HepG2 (cell line): ENCODE data around the gene OR11L1. TPM values are rescaled to one million over a fixed set of nuclear protein-coding genes. Genes with fewer than 3 reads are reported as not detected.

Experiments used
- ATAC-seq: fragments of 200-7000 bp; cut with Tn5 transposase; 3 replicates; pipeline ENCODE4 v1.9.1; 2020; ENCODE audit warnings: mild to moderate bottlenecking, moderate library complexity
- BruUV-seq: library from RNA; stranded (reverse); fragments of 400-500 nt; replicated peaks from 2 replicates; lab custom pipeline; 2021; lab: Mats Ljungman, UMichigan
- CTCF ChIA-PET: fragments of 300-600 bp; formaldehyde crosslinking; extraction: SDS; loops from one replicate; lab custom pipeline; 2021; ENCODE audit warnings: low total read pairs, inconsistent platforms, low intra/inter-chr PET ratio; lab: Yijun Ruan, JAX
- POLR2A ChIA-PET: fragments of 350-600 bp; sonication (Branson Sonifier 250); formaldehyde crosslinking; loops from one replicate; lab custom pipeline; 2020; ENCODE audit warnings: antibody characterized with exemption, inconsistent platforms; lab: Yijun Ruan, JAX
- DNase-seq: peaks from one replicate; pipeline ENCODE4 v3.0.0-alpha.2; 2015; ENCODE audit warnings: low spot score
- FAIRE-seq: peaks from 3 replicates; lab custom pipeline; 2011; peaks lifted over from hg19 to GRCh38; lab: Jason Lieb, UNC
- H2AFZ ChIP-seq: one replicate; pipeline ENCODE4 v1.6.1; 2011; ENCODE audit warnings: low read length, inconsistent platforms
- H3K27ac ChIP-seq: fragments of 300-600 bp; 3 replicates; pipeline ENCODE4 v1.8.0; 2011; ENCODE audit warnings: mixed run types, mild to moderate bottlenecking, mixed read lengths, low read length, inconsistent platforms; ENCODE audit not compliant: insufficient read depth; ENCODE audit errors: extremely low read length
- H3K27me3 ChIP-seq, 2 experiments: fragments of 200-600 bp in 1 of 2; 2 replicates in 1 of 2; 3 replicates in 1 of 2; pipeline versions ENCODE4 v1.6.0 to v1.8.0; 2011; ENCODE audit warnings: low read length in 2 of 2, mild to moderate bottlenecking in 2 of 2, moderate library complexity in 2 of 2, inconsistent platforms in 1 of 2; ENCODE audit not compliant: insufficient read depth in 2 of 2, control insufficient read depth in 1 of 2
- H3K36me3 ChIP-seq, 2 experiments: fragments of 200-600 bp in 1 of 2; replicated peaks in 1 of 2; 2 replicates in 1 of 2; 3 replicates in 1 of 2; pipeline versions ENCODE4 v1.5.1 to v1.8.0; 2011; ENCODE audit warnings: low read length in 2 of 2, inconsistent platforms in 1 of 2; ENCODE audit not compliant: insufficient read depth in 2 of 2, control insufficient read depth in 1 of 2
- H3K4me1 ChIP-seq: 2 replicates; pipeline ENCODE4 v1.5.1; 2012; ENCODE audit warnings: low read length, inconsistent platforms; ENCODE audit not compliant: insufficient read depth
- H3K4me2 ChIP-seq: 2 replicates; pipeline ENCODE4 v1.6.0; 2011; ENCODE audit warnings: low read depth, low read length, inconsistent platforms
- H3K4me3 ChIP-seq, 3 experiments: fragments of 200-600 bp in 1 of 3; sonication (generic), shearing (Covaris generic) in 1 of 3; replicated peaks in 1 of 3; 2 replicates each; pipeline ENCODE4 v1.5.1; 2011 to 2016; ENCODE audit warnings: low read length in 3 of 3, inconsistent platforms in 2 of 3, low read depth in 2 of 3, mild to moderate bottlenecking in 2 of 3, control low read depth in 1 of 3, mixed read lengths in 1 of 3; ENCODE audit not compliant: insufficient read depth in 1 of 3
- H3K79me2 ChIP-seq: one replicate; pipeline ENCODE4 v1.6.1; 2011; ENCODE audit warnings: low read length, inconsistent platforms; ENCODE audit not compliant: insufficient read depth
- H3K9ac ChIP-seq: 2 replicates; pipeline ENCODE4 v1.6.0; 2011; ENCODE audit warnings: mild to moderate bottlenecking, low read depth, low read length, inconsistent platforms; ENCODE audit not compliant: insufficient read depth
- H3K9me3 ChIP-seq: 2 replicates; pipeline ENCODE4 v1.5.1; 2012; ENCODE audit warnings: mild to moderate bottlenecking, low read length
- H4K20me1 ChIP-seq: 2 replicates; pipeline ENCODE4 v1.6.0; 2011; ENCODE audit warnings: inconsistent platforms, mild to moderate bottlenecking, low read length, moderate library complexity; ENCODE audit not compliant: insufficient read depth
- FOXO1 ChIP-seq: sonication (generic); formaldehyde crosslinking; IDR thresholded peaks from 2 replicates; pipeline ENCODE4 v1.4.0; 2020; ENCODE audit warnings: missing genetic modification reagents
- MBNL3 ChIP-seq: fragments of 250-450 bp; sonication (Bioruptor Pico); conservative IDR thresholded peaks from 2 replicates; pipeline ENCODE4 v1.8.0; 2022; ENCODE audit warnings: mild to moderate bottlenecking, inconsistent platforms
- NCOA2 ChIP-seq: sonication (generic); formaldehyde crosslinking; IDR thresholded peaks from 2 replicates; pipeline ENCODE4 v1.8.0; 2022; ENCODE audit warnings: inconsistent platforms
- PHB2 ChIP-seq: fragments of 450-650 bp; IDR thresholded peaks from 2 replicates; pipeline ENCODE4 v1.6.1; 2018; ENCODE audit not compliant: partially characterized antibody
- SNRNP70 ChIP-seq: fragments of 200-400 bp; formaldehyde crosslinking; IDR thresholded peaks from 2 replicates; pipeline ENCODE4 v1.6.1; 2017; ENCODE audit warnings: mild to moderate bottlenecking, low read depth, low read length, moderate library complexity
- TFAP4 ChIP-seq: sonication (generic); IDR thresholded peaks from 2 replicates; pipeline ENCODE4 v1.6.1; 2016; ENCODE audit warnings: low read depth, borderline replicate concordance
- UBTF ChIP-seq: sonication (generic); formaldehyde crosslinking; IDR thresholded peaks from 2 replicates; pipeline ENCODE4 v1.4.0; 2020; ENCODE audit warnings: mild to moderate bottlenecking, missing genetic modification reagents
- XRCC5 ChIP-seq: fragments of 200-400 bp; formaldehyde crosslinking; optimal IDR thresholded peaks from 2 replicates; pipeline ENCODE3; 2017; ENCODE audit warnings: mild to moderate bottlenecking, low read length
- ZNF556 ChIP-seq: sonication (generic); formaldehyde crosslinking; IDR thresholded peaks from 2 replicates; pipeline ENCODE4 v1.4.0; 2020; ENCODE audit warnings: mild to moderate bottlenecking, missing genetic modification reagents, borderline replicate concordance
- ZNF747 ChIP-seq: sonication (generic); formaldehyde crosslinking; IDR thresholded peaks from 2 replicates; pipeline ENCODE4 v1.8.1; 2023; ENCODE audit warnings: missing genetic modification reagents, mild to moderate bottlenecking, borderline replicate concordance
- WGBS: methylation state at CpG from one replicate; pipeline ENCODE4 v1.1.6; 2017; ENCODE audit warnings: low lambda C conversion rate; 5-methylcytosine and 5-hydroxymethylcytosine counted together
- in situ Hi-C: cut with HindIII; loops from 2 replicates; pipeline ENCODE4 v1.10.0; 2017; ENCODE audit warnings: low pct_unique_long_range_greater_than_20kb; ENCODE audit not compliant: extremely low pct_ligation_motif_present
- intact Hi-C: fragments of 100-400 bp; cut with micrococcal nuclease; formaldehyde crosslinking; loops from one replicate; pipeline ENCODE4 v1.10.0; 2022; ENCODE audit not compliant: unreplicated experiment
- polyA plus RNA-seq, 8 experiments: library from polyadenylated mRNA; depleted of rRNA in 3 of 8; stranded (reverse) in 7 of 8; unstranded in 1 of 8; fragments of >200 nt; fragmentation: Illumina TruSeq in 4 of 8; extraction: Trizol in 4 of 8; gene quantifications; 2 replicates each; pipeline versions ENCODE4 v1.2.1 to v1.2.3, GENCODE V29; 2011 to 2016; ENCODE audit warnings: low read depth in 4 of 8, missing spikeins in 1 of 8, mixed read lengths in 1 of 8; ENCODE audit not compliant: insufficient read depth in 1 of 8
- total RNA-seq, 5 experiments: library from RNA; depleted of rRNA; stranded (reverse); fragments of >200 nt; fragmentation: Illumina TruSeq; extraction: Trizol; gene quantifications; 2 replicates each; pipeline ENCODE4 v1.2.3, GENCODE V29; 2016; ENCODE audit warnings: low read depth in 1 of 5
- TF ChIP-seq, protein P1 (sequence below): sonication (generic); formaldehyde crosslinking; IDR thresholded peaks from 2 replicates; pipeline ENCODE4 v1.5.1; 2020; ENCODE audit warnings: missing genetic modification reagents, mild to moderate bottlenecking, borderline replicate concordance

OR11L1 gene
- total and polyA plus RNA-seq, 2 of the 13 experiments (the other 11 are each of a cell fraction or from before 2014, with no cell fraction given), result not detected

GRCh38 chr1:247849616-247850015 is 7.9 kb upstream of the OR11L1 start:
- intact Hi-C loops, result no loop called here
- TF ChIP-seq SNRNP70 (no peak), PHB2 (no peak), NCOA2 (no peak), TFAP4 (no peak), FOXO1 (CRISPR knock-in tag) (no peak), XRCC5 (no peak), MBNL3 (CRISPR knock-in tag) (no peak), UBTF (no peak), ZNF556 (CRISPR knock-in tag) (no peak), ZNF747 (CRISPR knock-in tag) (no peak)
- TF ChIP-seq, protein P1, sequence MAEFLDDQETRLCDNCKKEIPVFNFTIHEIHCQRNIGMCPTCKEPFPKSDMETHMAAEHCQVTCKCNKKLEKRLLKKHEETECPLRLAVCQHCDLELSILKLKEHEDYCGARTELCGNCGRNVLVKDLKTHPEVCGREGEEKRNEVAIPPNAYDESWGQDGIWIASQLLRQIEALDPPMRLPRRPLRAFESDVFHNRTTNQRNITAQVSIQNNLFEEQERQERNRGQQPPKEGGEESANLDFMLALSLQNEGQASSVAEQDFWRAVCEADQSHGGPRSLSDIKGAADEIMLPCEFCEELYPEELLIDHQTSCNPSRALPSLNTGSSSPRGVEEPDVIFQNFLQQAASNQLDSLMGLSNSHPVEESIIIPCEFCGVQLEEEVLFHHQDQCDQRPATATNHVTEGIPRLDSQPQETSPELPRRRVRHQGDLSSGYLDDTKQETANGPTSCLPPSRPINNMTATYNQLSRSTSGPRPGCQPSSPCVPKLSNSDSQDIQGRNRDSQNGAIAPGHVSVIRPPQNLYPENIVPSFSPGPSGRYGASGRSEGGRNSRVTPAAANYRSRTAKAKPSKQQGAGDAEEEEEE, result no peak
- H3K27ac ChIP-seq, result no peak overlapping the region

More at GRCh38 chr1:247849616-247850015, 7.9 kb upstream of the OR11L1 start:
- Histone ChIP-seq H3K36me3 (no peaks in the 10 kb centered on the region), H3K4me1 (no peaks in the 10 kb centered on the region), H3K9me3 (no peaks in the 10 kb centered on the region), H3K9ac (no peak overlapping the region), H3K4me3 (no peak overlapping the region), H3K27me3 (no peaks in the 10 kb centered on the region; a peak in 1 of 5 replicates), H2AFZ (no peak overlapping the region), H3K4me2 (no peak overlapping the region), H3K79me2 (no peaks in the 10 kb centered on the region), H4K20me1 (no peaks in the 10 kb centered on the region)
- ChIA-PET CTCF (no interaction called here), POLR2A (no interaction called here)
- in situ Hi-C loops, result no loop called here
- ATAC-seq (no peak), DNase-seq (no peak), FAIRE-seq (no peak)
- BruUV-seq, result no TSS peak
- 5% methylated on average over 1 of the region's 1 CpG for WGBS
